Measurements from ENCODE around the gene ACP4. TPM values are rescaled to one million over a fixed set of nuclear protein-coding genes. Genes with fewer than 3 reads are reported as not detected.

The ACP4 gene
- total and polyA plus RNA-seq, 2 of the 13 experiments (the other 11 are each of a cell fraction or from before 2014, with no cell fraction given), result 0.08 TPM; not detected in 1

DNA sequence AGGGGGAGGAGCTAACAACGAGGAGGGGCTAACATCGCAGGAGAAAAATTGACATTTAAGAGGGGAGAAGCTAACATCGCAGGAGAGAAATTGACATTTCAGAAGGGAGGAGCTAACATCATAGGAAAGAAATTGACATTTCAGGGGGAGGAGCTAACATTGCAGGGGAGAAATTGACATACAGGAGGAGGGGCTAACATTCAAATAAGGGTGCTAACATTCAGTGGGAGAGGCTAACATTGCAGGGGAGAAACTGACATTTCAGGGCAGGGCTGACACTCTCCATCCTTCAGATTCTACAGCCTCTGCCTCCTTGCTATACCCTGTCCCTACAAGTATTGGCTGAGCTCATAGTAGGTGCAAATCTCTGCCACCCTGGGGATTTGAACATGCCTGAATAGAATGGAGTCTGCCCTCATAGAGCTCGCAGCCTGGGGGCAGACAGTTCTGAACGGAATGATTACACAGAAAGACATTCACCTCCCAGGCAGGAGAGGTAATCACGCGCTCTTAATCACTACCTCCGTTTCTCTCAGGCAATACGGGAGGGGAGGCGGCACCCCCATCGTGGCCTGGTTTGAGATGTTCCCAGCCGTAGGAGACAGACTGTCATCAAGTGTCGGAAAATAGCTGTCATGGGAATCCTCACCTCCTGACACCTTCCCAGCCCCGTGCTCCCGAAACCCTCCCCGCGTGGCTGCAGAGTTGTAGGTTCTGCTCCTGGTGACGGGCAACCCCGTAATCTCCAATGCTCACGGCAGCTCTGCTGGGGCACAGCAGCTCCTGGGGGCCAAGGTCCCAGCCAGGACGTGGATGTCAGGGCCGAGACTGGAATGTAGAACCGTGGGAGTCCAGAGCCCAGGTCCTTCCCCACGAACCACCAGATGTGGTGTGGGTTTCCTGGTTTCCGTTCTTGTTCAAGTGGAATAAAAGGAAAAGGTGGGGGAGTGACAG, 10.4 kb upstream of the ACP4 start:
- no peaks in the 10 kb centered on the region for H3K79me2 ChIP-seq (ENCODE audit: insufficient read depth, low read length)
- no peak overlapping the region for H3K27ac ChIP-seq (ENCODE audit: extremely low read length, insufficient read depth, low read length)
- no peak for TF ChIP-seq BRCA1 (CRISPR knock-in tag; IDR thresholded peaks at IDR 0.05)
- no peak for TF ChIP-seq KDM5B (CRISPR knock-in tag; IDR thresholded peaks at IDR 0.05; ENCODE audit: borderline replicate concordance)
- TF ChIP-seq, protein P1, sequence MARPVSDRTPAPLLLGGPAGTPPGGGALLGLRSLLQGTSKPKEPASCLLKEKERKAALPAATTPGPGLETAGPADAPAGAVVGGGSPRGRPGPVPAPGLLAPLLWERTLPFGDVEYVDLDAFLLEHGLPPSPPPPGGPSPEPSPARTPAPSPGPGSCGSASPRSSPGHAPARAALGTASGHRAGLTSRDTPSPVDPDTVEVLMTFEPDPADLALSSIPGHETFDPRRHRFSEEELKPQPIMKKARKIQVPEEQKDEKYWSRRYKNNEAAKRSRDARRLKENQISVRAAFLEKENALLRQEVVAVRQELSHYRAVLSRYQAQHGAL (CRISPR knock-in tag; IDR thresholded peaks at IDR 0.05; ENCODE audit: not compliant biosample characterization), result no peak
- TF ChIP-seq EZH2 (conservative IDR thresholded peaks at IDR 0.05; ENCODE audit: low read depth, low read length), result 0 out of 2 replicates have a peak, but pooled peaks have one; percentile 29
- H3K4me3 ChIP-seq (replicated peaks in 1 of 3; ENCODE audit: insufficient read depth in 1 of 3, low read depth in 2 of 3, low read length in 3 of 3), result no peak overlapping the region
- peaks cover 0 to 31% of the 10 kb centered on the region in 2 experiments; a peak in 3 of 5 replicates for H3K27me3 ChIP-seq (ENCODE audit: control insufficient read depth in 1 of 2, insufficient read depth in 2 of 2, low read length in 2 of 2)
- FAIRE-seq (no peak), DNase-seq (ENCODE audit: low spot score) (no peak), ATAC-seq (no peak)
- H3K36me3 ChIP-seq (replicated peaks in 1 of 2; ENCODE audit: control insufficient read depth in 1 of 2, insufficient read depth in 2 of 2, low read length in 2 of 2), result no peaks in the 10 kb centered on the region
- no peaks in the 10 kb centered on the region for H4K20me1 ChIP-seq (ENCODE audit: insufficient read depth, low read length)
- ChIA-PET POLR2A (no interaction called here), CTCF (ENCODE audit: low intra/inter-chr PET ratio, low total read pairs) (no interaction called here)
- H3K4me1 ChIP-seq (ENCODE audit: insufficient read depth, low read length), result 0 out of 2 replicates have a peak, but pooled peaks cover 6% of the 10 kb centered on the region
- in situ Hi-C loops (cut with HindIII; ENCODE audit: extremely low pct_ligation_motif_present, low pct_unique_long_range_greater_than_20kb) (loop anchor here (10.0 to 25.0 kb wide), 3 partner anchors 175 to 417 kb away; partner anchors contain the start of gene NAPSA), intact Hi-C loops (cut with micrococcal nuclease; ENCODE audit: unreplicated experiment) (loop anchor here (5.0 kb wide), 1 partner anchor 57 kb away; the partner anchor contains the start of gene CLEC11A)
- no peak overlapping the region for H2AFZ ChIP-seq (ENCODE audit: low read length)
- H3K4me2 ChIP-seq (ENCODE audit: low read depth, low read length), result no peak overlapping the region
- BruUV-seq (replicated peaks), result no TSS peak
- H3K9ac ChIP-seq (ENCODE audit: insufficient read depth, low read depth, low read length), result no peak overlapping the region
- WGBS (ENCODE audit: low lambda C conversion rate), result 13% methylated on average over 10 of the region's 25 CpGs
- H3K9me3 ChIP-seq (ENCODE audit: low read length), result no peaks in the 10 kb centered on the region

Data from HepG2 (cell line).